Tibial nerve (tissue), 3 donors: ENCODE results near the gene ARMC3.

Experiments
- CTCF ChIP-seq, 5 experiments: fragments of 200-600 bp in 3 of 5; fragments of 450-650 bp in 2 of 5; sonication (generic) in 3 of 5; IDR thresholded peaks; one replicate each; pipeline ENCODE4 v1.5.1; 2016 to 2019; ENCODE audit warnings: antibody characterized with exemption in 5 of 5, mild to moderate bottlenecking in 3 of 5, moderate library complexity in 2 of 5
- POLR2A ChIP-seq, 2 donors: fragments of 450-650 bp; IDR thresholded peaks; one replicate each; pipeline ENCODE4 v1.6.1; 2017; ENCODE audit warnings: antibody characterized with exemption in 2 of 2, mild to moderate bottlenecking in 2 of 2, moderate library complexity in 2 of 2

- TF ChIP-seq POLR2A (IDR thresholded peaks at IDR 0.05) = no peak
- TF ChIP-seq CTCF (IDR thresholded peaks at IDR 0.05) = no peak
These were observed 4.9 kb downstream of the ARMC3 start for GRCh38 chr10:22932626-22933370.
